OCI-LY7 (cell line): ENCODE measurements around the gene OPALIN.

Experiments
- CTCF ChIP-seq: fragments of 200-600 bp; sonication (generic); conservative IDR thresholded peaks from 2 replicates; pipeline ENCODE4 v1.5.1; 2014; ENCODE audit warnings: mild to moderate bottlenecking, antibody characterized with exemption, low read length, moderate library complexity, mixed read lengths
- EZH2phosphoT487 ChIP-seq: fragments of 200-600 bp; sonication (generic); IDR thresholded peaks from 2 replicates; pipeline ENCODE4 v1.6.1; 2018; ENCODE audit warnings: low read depth, borderline replicate concordance, mild to moderate bottlenecking, mixed run types, antibody characterized with exemption, low read length, moderate library complexity, mixed read lengths

GRCh38 chr10:96365571-96365970 is 6.8 kb upstream of the OPALIN start:
- TF ChIP-seq CTCF (no peak), EZH2phosphoT487 (no peak)
